Heart right ventricle (tissue), 16 donors: ENCODE data around the gene CGGBP1. TPM values are rescaled to one million over a fixed set of nuclear protein-coding genes. Genes with fewer than 3 reads are reported as not detected.

Experiments
- ATAC-seq, 8 donors: fragments of 200-7000 bp; cut with Tn5 transposase; one replicate each; pipeline ENCODE4 v1.9.1; 2020; ENCODE audit warnings: mild to moderate bottlenecking in 8 of 8, moderate library complexity in 8 of 8, moderate number of reproducible peaks in 1 of 8
- DNase-seq, 2 donors: peaks; one replicate each; pipeline ENCODE4 v3.0.0-alpha.2; 2020
- H3K27ac ChIP-seq, 10 donors: fragments of 200-600 bp; sonication (generic) in 2 of 10; one replicate each; pipeline versions ENCODE4 v1.5.0 to v1.8.0; 2020 to 2022; ENCODE audit warnings: mild to moderate bottlenecking in 3 of 10
- H3K27me3 ChIP-seq, 7 donors: fragments of 200-600 bp; one replicate each; pipeline ENCODE4 v1.8.0; 2021 to 2022; ENCODE audit warnings: mild to moderate bottlenecking in 2 of 7
- H3K36me3 ChIP-seq, 9 donors: fragments of 200-600 bp; sonication (generic) in 1 of 9; one replicate each; pipeline versions ENCODE4 v1.5.0 to v1.8.0; 2020 to 2022; ENCODE audit warnings: mild to moderate bottlenecking in 2 of 9
- H3K4me1 ChIP-seq, 9 donors: fragments of 200-600 bp; sonication (generic) in 1 of 9; one replicate each; pipeline versions ENCODE4 v1.5.0 to v1.8.0; 2020 to 2022; ENCODE audit warnings: mild to moderate bottlenecking in 4 of 9
- H3K4me3 ChIP-seq, 10 donors: fragments of 200-600 bp; sonication (generic) in 2 of 10; one replicate each; pipeline versions ENCODE4 v1.5.0 to v1.8.0; 2020 to 2022; ENCODE audit warnings: mild to moderate bottlenecking in 7 of 10, moderate library complexity in 2 of 10
- H3K9me3 ChIP-seq, 11 donors: fragments of 200-600 bp in 10 of 11; sonication (generic) in 2 of 11; one replicate each; pipeline versions ENCODE4 v1.5.0 to v1.8.0; 2013 to 2022; ENCODE audit warnings: mild to moderate bottlenecking in 2 of 11, control low read depth in 1 of 11, moderate library complexity in 1 of 11
- WGBS, 2 donors: extraction: QIAGEN DNeasy Blood & Tissue Kit; methylation state at CpG; one replicate each; pipeline ENCODE4 v1.1.7; 2013; ENCODE audit warnings: inconsistent platforms in 1 of 2; 5-methylcytosine and 5-hydroxymethylcytosine counted together
- intact Hi-C, 10 donors: fragments of 100-400 bp; cut with DNase I; formaldehyde crosslinking; loops; one replicate each; pipeline versions ENCODE4 v1.11.1 to v1.14.2; 2022
- polyA plus RNA-seq, 2 donors: library from polyadenylated mRNA; stranded (reverse); fragments of 200-250 nt; gene quantifications; one replicate each; pipeline ENCODE4 v1.2.3, GENCODE V29; 2013
- total RNA-seq, 10 donors: library from RNA; stranded (reverse); fragmentation: NEBNext Ultra II Directional in 3 of 10; extraction: Animal tissue kit (Norgen Biotek cat#: 25700) in 3 of 10; gene quantifications; one replicate each; pipeline versions ENCODE4 v1.2.1 to v1.2.4, GENCODE V29; 2021 to 2023
- TF ChIP-seq, protein P1 (sequence below), 9 donors: fragments of 200-600 bp; sonication (generic) in 2 of 9; IDR thresholded peaks; one replicate each; pipeline versions ENCODE4 v1.5.0 to v1.8.0; 2021 to 2022; ENCODE audit warnings: antibody characterized with exemption in 9 of 9, mild to moderate bottlenecking in 5 of 9, moderate library complexity in 1 of 9
- donor health status: Arrhythmogenic right ventricular cardiomyopathy.
- donor health status: ischemic (EF 13 %, LVEDD 7.1; RV severe dilation, severe dysfunction).
- donor health status: healthy with polysubstance abuse.
- donor health status: DM: no; HTN: yes; CAD: no.
- donor health status: DM: no; HTN: no; CAD: no.
- donor health status: ischemic (EF 25% LVEDD 6.9; RV normal size, moderate dysfunction).
- donor health status: ischemic (EF 25% LVEDD 5.7; RV mildly dilated, moderate dysfunction).
- donor health status: healthy.
- donor health status: DM: yes; HTN: yes; CAD: no.
- donor health status: Ischemic cardiomyopathy.
- donor health status: ischemic (EF 35%, LVEDD 5.7; RV mildly dilated, moderate dysfunction).
- donor health status: nonischemic (EF 11% LVEDD 7.7; RV severe dilation, severe dysfunction).
- donor health status: DM: yes; HTN: yes; CAD: no.
- donor health status: PGD.
- donor health status: ischemic (EF 29% LVEDD 5.4; RV normal size, mild dysfunction).
- donor health status: nonischemic (EF 23%, LVEDD 6.1; RV moderate dilation, normal function).

The CGGBP1 gene
- total and polyA plus RNA-seq, 12 donors: 28.1 to 63.0 (median 44.4) TPM

DNA sequence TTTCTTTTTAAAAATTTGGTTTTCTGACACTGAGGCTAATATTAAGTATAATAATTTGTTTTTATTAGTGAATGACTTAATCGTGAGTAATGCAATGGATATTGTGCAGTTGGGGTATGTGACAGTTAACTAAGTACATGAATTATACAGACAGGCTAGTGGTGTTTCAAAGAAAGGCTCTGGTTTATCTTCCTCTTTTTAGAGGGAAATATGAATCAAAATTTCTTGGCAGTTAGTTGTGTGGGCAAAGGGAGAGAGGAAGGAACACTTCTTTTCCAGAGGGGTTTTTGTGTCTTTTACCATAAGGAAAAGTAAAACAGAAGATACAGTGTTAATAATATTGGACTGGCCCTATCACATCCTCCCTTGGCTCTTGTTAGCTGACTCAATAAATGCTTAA is 2.9 kb upstream of the CGGBP1 start:
- intact Hi-C loops: loop anchor here in 3 of 10 donors (5.0 to 10.0 kb wide), 3 partner anchors 46 to 83 kb away; partner anchors contain the start of gene C3orf38 (in 1 of the 3)
- DNase-seq (no peak), ATAC-seq (no peak)
- TF ChIP-seq, protein P1, sequence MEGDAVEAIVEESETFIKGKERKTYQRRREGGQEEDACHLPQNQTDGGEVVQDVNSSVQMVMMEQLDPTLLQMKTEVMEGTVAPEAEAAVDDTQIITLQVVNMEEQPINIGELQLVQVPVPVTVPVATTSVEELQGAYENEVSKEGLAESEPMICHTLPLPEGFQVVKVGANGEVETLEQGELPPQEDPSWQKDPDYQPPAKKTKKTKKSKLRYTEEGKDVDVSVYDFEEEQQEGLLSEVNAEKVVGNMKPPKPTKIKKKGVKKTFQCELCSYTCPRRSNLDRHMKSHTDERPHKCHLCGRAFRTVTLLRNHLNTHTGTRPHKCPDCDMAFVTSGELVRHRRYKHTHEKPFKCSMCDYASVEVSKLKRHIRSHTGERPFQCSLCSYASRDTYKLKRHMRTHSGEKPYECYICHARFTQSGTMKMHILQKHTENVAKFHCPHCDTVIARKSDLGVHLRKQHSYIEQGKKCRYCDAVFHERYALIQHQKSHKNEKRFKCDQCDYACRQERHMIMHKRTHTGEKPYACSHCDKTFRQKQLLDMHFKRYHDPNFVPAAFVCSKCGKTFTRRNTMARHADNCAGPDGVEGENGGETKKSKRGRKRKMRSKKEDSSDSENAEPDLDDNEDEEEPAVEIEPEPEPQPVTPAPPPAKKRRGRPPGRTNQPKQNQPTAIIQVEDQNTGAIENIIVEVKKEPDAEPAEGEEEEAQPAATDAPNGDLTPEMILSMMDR (IDR thresholded peaks at IDR 0.05): no peak
- WGBS, 2 donors: 28 to 33% methylated on average over 1 of the region's 1 CpG
- no peak overlapping the region for H3K27ac ChIP-seq
- H3K4me3 ChIP-seq: peak overlapping the region in 1 of 10 donors; percentile 85
- H3K9me3 ChIP-seq: no peaks in the 10 kb centered on the region
- H3K36me3 ChIP-seq: peaks cover 0 to 8% (median 0%) of the 10 kb centered on the region in 9 donors
- peaks cover 0 to 62% (median 50%) of the 10 kb centered on the region in 9 donors for H3K4me1 ChIP-seq
- no peaks in the 10 kb centered on the region for H3K27me3 ChIP-seq

DNA sequence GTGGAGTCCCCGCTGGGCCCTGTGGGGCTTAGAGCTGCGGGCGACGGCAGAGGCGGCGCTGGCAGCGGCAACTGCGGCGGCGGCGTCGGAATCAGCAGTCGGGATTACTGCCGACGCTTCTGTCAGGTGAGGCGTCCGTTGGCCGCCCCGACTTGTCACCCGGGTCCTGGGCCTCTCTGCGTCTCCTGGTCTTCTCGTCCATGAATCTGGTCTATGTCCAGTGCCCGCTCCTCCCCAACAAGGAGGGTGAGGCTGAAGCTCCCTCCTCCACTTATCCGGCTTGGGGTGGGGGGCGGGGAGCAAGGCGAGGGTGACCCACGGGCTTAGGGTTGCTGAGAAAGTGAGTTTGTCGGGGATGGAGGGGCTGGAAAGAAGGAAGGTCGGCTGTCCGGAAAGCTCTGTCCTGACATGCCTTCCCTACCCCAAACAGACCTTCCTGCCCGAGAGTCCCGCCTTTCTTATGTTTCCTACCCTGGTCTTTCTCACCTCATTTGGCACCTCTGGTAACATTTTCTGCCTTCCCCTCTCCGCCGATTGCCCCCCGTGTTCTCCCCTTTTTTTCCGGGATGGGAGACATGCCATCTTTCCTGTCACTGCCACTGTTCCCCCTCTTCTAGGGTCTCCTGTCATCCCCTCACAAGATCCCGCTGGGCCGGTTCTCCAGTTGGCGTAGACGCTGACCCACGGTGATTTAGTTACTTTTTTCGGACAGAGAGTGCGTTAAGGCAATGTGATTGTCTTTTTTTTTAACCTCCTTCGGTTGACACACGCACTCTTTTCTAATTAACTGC is 770 bp upstream of the CGGBP1 start:
- H3K27me3 ChIP-seq: no peaks in the 10 kb centered on the region
- intact Hi-C loops: loop anchor here in 7 of 10 donors (2.0 to 10.0 kb wide), 6 partner anchors 48 to 93 kb away; partner anchors contain the start of gene C3orf38 (in 3 of the 7)
- peak; percentile 3 to 30 (median 10) for ATAC-seq
- peak overlapping the region; percentile 70 to 98 (median 92) for H3K4me3 ChIP-seq
- no peaks in the 10 kb centered on the region for H3K9me3 ChIP-seq
- WGBS, 2 donors: 0% methylated on average over 45 of the region's 45 CpGs
- H3K27ac ChIP-seq: peak overlapping the region; percentile 91 to 98 (median 98)
- peaks cover 0 to 71% (median 55%) of the 10 kb centered on the region in 9 donors for H3K4me1 ChIP-seq
- DNase-seq: peak in 1 of 2 donors; percentile 12
- H3K36me3 ChIP-seq: peaks cover 0 to 30% (median 12%) of the 10 kb centered on the region in 9 donors
- TF ChIP-seq, protein P1 (IDR thresholded peaks at IDR 0.05): no peak

DNA sequence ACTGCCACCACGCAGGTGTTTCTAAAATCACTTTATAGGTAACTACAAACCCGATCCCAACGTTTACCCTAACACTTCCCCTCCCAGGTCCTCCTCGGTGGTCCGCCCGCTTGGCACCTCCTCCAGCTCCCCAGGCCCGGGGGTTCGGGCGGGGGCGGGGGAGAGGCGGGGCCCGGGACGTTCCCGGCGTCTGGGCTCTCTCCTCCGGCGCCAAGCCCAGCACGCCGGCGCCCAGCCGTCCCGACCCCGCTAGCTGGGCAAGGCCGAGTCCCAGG is 562 bp downstream of the CGGBP1 start:
- Histone ChIP-seq H3K4me3 (peak overlapping the region; percentile 63 to 98 (median 92)), H3K27me3 (no peaks in the 10 kb centered on the region), H3K36me3 (peaks cover 0 to 43% (median 12%) of the 10 kb centered on the region in 9 donors), H3K4me1 (peaks cover 0 to 59% (median 46%) of the 10 kb centered on the region in 9 donors), H3K27ac (peak overlapping the region; percentile 91 to 98 (median 98)), H3K9me3 (no peaks in the 10 kb centered on the region)
- TF ChIP-seq, protein P1 (IDR thresholded peaks at IDR 0.05): no peak
- intact Hi-C loops: loop anchor here in 6 of 10 donors (2.0 to 10.0 kb wide), 5 partner anchors 54 to 94 kb away; partner anchors contain the start of gene C3orf38 (in 2 of the 6)
- WGBS, 2 donors: 0 to 1% methylated on average over 24 of the region's 24 CpGs
- ATAC-seq (no peak), DNase-seq (no peak)

DNA sequence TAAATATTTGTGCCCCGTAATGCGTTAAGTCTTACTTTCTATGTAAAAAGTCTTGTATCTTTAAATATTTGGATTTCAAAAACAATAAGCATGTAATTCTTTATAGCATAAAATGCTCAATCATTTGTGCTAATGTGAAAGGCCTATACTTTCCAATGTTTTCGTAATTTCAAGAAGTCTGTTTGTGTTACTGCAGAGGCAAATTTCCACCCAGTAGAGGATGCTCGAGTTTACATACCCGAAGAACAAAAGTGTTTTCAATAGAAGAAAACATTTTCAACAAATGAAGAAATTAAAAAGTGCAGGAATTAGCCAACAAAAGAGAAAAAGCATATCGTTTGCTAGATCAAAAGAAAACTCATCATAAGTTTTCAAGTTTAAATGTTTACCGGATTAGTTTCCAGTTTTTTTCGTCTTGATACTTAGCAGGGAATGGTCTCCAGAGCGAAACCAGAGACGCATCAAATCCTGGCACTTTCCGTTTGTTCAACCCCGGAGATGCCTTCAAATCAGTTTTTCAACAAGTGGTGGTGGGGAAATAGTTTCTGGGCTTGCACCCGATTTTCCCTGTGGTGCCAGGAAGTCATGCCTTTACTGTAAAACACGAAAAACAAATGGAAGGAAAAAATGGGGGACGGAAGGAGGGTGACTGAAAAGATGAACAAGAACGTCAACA is 1.0 kb downstream of the CGGBP1 start:
- Histone ChIP-seq H3K36me3 (peaks cover 0 to 44% (median 12%) of the 10 kb centered on the region in 9 donors), H3K4me3 (peak overlapping the region; percentile 63 to 98 (median 92)), H3K27ac (peak overlapping the region; percentile 91 to 98 (median 98)), H3K4me1 (peaks cover 0 to 54% (median 41%) of the 10 kb centered on the region in 9 donors), H3K27me3 (no peaks in the 10 kb centered on the region), H3K9me3 (no peaks in the 10 kb centered on the region)
- intact Hi-C loops: loop anchor here in 6 of 10 donors (2.0 to 10.0 kb wide), 5 partner anchors 55 to 95 kb away; partner anchors contain the start of gene C3orf38 (in 2 of the 6)
- DNase-seq (peak in 1 of 2 donors; percentile 8), ATAC-seq (no peak)
- 12 to 13% methylated on average over 16 of the region's 16 CpGs for WGBS, 2 donors
- TF ChIP-seq, protein P1 (IDR thresholded peaks at IDR 0.05): peak in 4 of 9 donors; percentile 13 to 43 (median 31)
